ENCODE results near the gene ATP7B.

Gene ATP7B

DNA sequence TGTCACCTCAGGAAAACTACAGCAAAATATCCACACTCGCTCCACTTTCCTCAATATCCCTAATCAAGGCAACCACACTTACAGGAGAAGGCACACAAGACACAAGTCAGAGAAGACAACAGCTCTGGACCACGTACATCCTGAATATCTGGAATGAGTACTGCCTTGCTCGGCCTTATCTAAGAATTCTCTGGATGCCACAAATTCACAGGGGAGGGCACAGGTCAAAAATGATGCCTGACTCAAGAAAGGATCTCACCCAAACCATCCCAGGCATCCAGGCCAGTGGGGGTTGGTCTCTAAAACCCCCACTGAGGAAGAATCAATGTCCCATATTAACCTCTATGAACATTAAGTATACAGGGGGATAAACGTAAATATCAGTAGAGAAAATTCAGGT lies 29.9 kb downstream of the ATP7B start:
- no peaks in the 10 kb centered on the region for H3K9me3 ChIP-seq (ENCODE audit: control insufficient read depth, low read length)
- no peaks in the 10 kb centered on the region for H3K27me3 ChIP-seq (ENCODE audit: control insufficient read depth, insufficient read depth, low read length, poor library complexity, severe bottlenecking)
- H3K36me3 ChIP-seq (ENCODE audit: control insufficient read depth, insufficient read depth, low read length) = no peaks in the 10 kb centered on the region
- H3K4me3 ChIP-seq (ENCODE audit: insufficient read depth, low read depth, low read length) = no peak overlapping the region
- H3K27ac ChIP-seq (ENCODE audit: insufficient read depth, low read depth, low read length, poor library complexity, severe bottlenecking) = no peak overlapping the region
- 73 to 80% methylated on average over 3 of the region's 4 CpGs for WGBS, 2 experiments
- peaks cover 5% of the 10 kb centered on the region for H3K4me1 ChIP-seq (ENCODE audit: control insufficient read depth, insufficient read depth, low read length)

DNA sequence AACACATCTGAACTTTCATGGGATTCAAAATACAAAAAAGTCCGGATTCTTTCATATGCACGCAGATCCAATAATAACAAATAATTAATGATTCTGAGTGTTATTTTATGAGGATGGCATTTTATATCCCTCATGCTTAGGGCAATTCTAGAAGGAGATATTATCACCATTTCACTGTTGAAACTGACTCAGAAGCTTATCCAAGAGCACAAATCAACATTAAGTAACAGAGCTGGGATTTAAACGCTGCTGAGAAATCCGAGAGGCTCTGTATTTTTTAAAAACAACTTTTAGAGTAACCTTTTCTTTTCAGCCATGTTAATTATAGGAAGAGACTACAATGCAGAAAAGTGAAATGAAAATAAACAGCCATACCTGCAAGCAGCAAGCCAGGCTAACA lies 30.3 kb downstream of the ATP7B start:
- H3K27me3 ChIP-seq (ENCODE audit: control insufficient read depth, insufficient read depth, low read length, poor library complexity, severe bottlenecking) = no peaks in the 10 kb centered on the region
- H3K36me3 ChIP-seq (ENCODE audit: control insufficient read depth, insufficient read depth, low read length) = no peaks in the 10 kb centered on the region
- no peak overlapping the region for H3K4me3 ChIP-seq (ENCODE audit: insufficient read depth, low read depth, low read length)
- peaks cover 5% of the 10 kb centered on the region for H3K4me1 ChIP-seq (ENCODE audit: control insufficient read depth, insufficient read depth, low read length)
- no peak overlapping the region for H3K27ac ChIP-seq (ENCODE audit: insufficient read depth, low read depth, low read length, poor library complexity, severe bottlenecking)
- no peaks in the 10 kb centered on the region for H3K9me3 ChIP-seq (ENCODE audit: control insufficient read depth, low read length)
- 60% methylated on average over 3 of the region's 4 CpGs; no CpG with 5 or more reads in 1 of the 2 experiments for WGBS, 2 experiments

DNA sequence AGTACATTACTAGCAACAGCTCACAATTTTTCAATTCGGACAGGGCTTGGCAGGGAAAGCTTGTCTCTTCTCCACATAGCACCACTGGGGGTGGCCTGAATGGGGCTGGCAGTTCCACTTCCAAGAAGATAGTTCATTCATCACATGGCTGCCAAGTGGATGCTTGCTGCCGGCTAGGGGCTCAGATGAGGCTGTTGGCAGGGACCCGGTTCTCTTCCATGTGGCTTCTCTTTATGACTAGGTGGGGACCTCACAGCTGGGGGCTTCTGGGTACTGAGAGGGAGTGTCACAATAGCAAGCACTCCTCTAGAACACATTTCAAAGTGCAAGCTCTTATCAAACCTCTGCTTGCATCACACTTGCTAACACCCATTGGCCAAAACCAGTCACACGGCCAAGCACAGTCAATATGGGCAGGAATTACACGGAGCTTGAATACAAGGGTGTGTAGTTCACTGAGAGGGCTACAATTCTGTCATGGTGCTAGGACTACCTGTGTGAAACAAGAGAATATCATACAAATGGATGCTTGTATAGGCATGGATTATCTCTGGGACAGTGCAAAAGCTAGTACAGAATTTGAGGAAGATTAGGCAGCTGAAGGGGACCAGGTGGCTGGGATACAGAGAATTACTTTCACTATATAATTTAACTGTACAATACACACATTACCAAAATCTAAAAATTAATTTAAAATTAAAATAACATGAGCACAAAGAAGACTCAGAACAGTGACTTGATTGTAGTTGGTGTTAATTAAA lies 32.3 kb downstream of the ATP7B start:
- Histone ChIP-seq H3K27ac (ENCODE audit: insufficient read depth, low read depth, low read length, poor library complexity, severe bottlenecking) (no peak overlapping the region), H3K36me3 (ENCODE audit: control insufficient read depth, insufficient read depth, low read length) (no peaks in the 10 kb centered on the region), H3K4me1 (ENCODE audit: control insufficient read depth, insufficient read depth, low read length) (peaks cover 5% of the 10 kb centered on the region), H3K4me3 (ENCODE audit: insufficient read depth, low read depth, low read length) (no peak overlapping the region), H3K9me3 (ENCODE audit: control insufficient read depth, low read length) (no peaks in the 10 kb centered on the region), H3K27me3 (ENCODE audit: control insufficient read depth, insufficient read depth, low read length, poor library complexity, severe bottlenecking) (no peaks in the 10 kb centered on the region)
- 71 to 76% methylated on average over 5 of the region's 5 CpGs for WGBS, 2 experiments

DNA sequence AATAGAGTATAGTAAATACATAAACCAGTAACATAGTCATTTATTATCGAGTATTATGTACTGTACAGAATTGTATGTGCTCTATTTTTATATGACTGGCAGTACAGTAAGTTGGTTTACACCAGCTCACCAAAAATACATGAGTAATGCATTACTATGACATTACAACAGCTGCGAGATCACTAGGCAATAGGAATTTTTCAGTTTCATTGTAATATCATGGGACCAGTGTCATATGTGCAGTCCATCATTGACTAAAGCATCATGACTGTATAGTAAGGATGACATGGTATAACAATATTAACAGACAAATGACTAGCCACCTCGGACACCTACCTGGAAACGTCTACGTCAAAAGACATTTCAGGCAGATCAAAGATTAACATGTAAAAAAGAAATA lies 33.6 kb downstream of the ATP7B start:
- no peak overlapping the region for H3K27ac ChIP-seq (ENCODE audit: insufficient read depth, low read depth, low read length, poor library complexity, severe bottlenecking)
- no peaks in the 10 kb centered on the region for H3K27me3 ChIP-seq (ENCODE audit: control insufficient read depth, insufficient read depth, low read length, poor library complexity, severe bottlenecking)
- WGBS, 2 experiments = 92 to 94% methylated on average over 2 to 5 of the region's 5 CpGs
- H3K36me3 ChIP-seq (ENCODE audit: control insufficient read depth, insufficient read depth, low read length) = no peaks in the 10 kb centered on the region
- no peak overlapping the region for H3K4me3 ChIP-seq (ENCODE audit: insufficient read depth, low read depth, low read length)
- peaks cover 5% of the 10 kb centered on the region for H3K4me1 ChIP-seq (ENCODE audit: control insufficient read depth, insufficient read depth, low read length)
- H3K9me3 ChIP-seq (ENCODE audit: control insufficient read depth, low read length) = no peaks in the 10 kb centered on the region

DNA sequence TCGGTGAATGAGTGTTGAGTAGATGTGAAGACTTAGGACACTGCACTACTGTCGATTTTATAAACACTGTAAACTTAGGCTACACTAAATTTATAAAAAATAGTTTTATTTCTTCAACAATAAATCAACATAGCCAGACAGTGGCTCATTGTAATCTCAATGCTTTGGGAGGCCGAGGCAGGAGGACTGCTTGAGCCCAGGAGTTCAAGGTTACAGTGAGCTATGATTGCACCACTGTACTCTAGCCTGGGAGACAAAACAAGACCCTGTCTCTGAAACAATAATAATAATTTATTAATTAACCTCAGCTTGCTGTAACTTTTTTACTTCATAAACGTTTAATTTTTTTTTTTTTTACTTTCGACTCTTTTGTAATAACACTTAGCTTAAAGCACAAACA lies 34.4 kb downstream of the ATP7B start:
- Histone ChIP-seq H3K27me3 (ENCODE audit: control insufficient read depth, insufficient read depth, low read length, poor library complexity, severe bottlenecking) (no peaks in the 10 kb centered on the region), H3K4me3 (ENCODE audit: insufficient read depth, low read depth, low read length) (no peak overlapping the region), H3K36me3 (ENCODE audit: control insufficient read depth, insufficient read depth, low read length) (no peaks in the 10 kb centered on the region), H3K27ac (ENCODE audit: insufficient read depth, low read depth, low read length, poor library complexity, severe bottlenecking) (no peak overlapping the region), H3K9me3 (ENCODE audit: control insufficient read depth, low read length) (no peaks in the 10 kb centered on the region), H3K4me1 (ENCODE audit: control insufficient read depth, insufficient read depth, low read length) (peaks cover 5% of the 10 kb centered on the region)
- WGBS, 2 experiments = 93 to 100% methylated on average over 4 of the region's 5 CpGs

DNA sequence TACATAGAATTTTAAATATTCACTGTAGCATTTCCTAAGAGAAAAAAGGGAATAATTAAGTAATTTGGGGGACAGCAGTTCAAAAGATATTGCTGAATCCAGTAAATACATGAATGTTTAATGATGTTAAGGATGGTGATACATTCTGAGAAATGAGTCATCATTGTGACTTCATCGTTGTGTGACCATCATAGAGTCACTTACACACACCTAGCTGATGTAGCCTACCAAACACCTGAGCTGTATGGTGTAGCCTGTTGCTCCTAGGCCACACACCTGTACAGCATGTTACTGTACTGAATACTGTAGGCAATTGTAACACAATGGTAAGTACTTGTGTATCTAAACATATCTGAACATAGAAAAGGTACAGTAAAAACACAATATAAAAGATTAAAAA lies 34.8 kb downstream of the ATP7B start:
- no peaks in the 10 kb centered on the region for H3K27me3 ChIP-seq (ENCODE audit: control insufficient read depth, insufficient read depth, low read length, poor library complexity, severe bottlenecking)
- 44 to 67% methylated on average over 1 of the region's 1 CpG for WGBS, 2 experiments
- H3K4me3 ChIP-seq (ENCODE audit: insufficient read depth, low read depth, low read length) = no peak overlapping the region
- H3K4me1 ChIP-seq (ENCODE audit: control insufficient read depth, insufficient read depth, low read length) = peaks cover 3% of the 10 kb centered on the region
- no peak overlapping the region for H3K27ac ChIP-seq (ENCODE audit: insufficient read depth, low read depth, low read length, poor library complexity, severe bottlenecking)
- H3K36me3 ChIP-seq (ENCODE audit: control insufficient read depth, insufficient read depth, low read length) = no peaks in the 10 kb centered on the region
- no peaks in the 10 kb centered on the region for H3K9me3 ChIP-seq (ENCODE audit: control insufficient read depth, low read length)

DNA sequence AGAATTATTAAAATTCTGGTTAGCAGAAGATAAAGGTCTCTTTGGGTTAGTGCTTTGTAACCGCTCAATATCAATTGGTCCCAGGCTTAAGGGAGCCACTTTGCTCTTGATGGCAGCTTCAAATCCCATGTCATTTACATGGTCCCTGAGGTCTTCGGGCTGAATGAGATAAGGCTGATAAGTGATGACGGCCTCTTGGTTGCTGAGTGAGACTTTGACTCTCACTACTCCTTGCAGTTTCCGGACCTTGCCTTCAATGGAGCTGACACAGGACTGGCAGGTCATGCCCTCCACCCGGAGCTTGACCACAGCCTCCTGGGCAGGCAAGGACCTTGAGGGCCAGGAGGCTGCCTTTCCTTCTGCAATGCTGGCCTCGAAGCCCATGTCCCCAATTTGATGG lies 36.8 kb downstream of the ATP7B start:
- Histone ChIP-seq H3K27me3 (ENCODE audit: control insufficient read depth, insufficient read depth, low read length, poor library complexity, severe bottlenecking) (no peaks in the 10 kb centered on the region), H3K27ac (ENCODE audit: insufficient read depth, low read depth, low read length, poor library complexity, severe bottlenecking) (no peak overlapping the region), H3K9me3 (ENCODE audit: control insufficient read depth, low read length) (no peaks in the 10 kb centered on the region), H3K36me3 (ENCODE audit: control insufficient read depth, insufficient read depth, low read length) (no peaks in the 10 kb centered on the region), H3K4me1 (ENCODE audit: control insufficient read depth, insufficient read depth, low read length) (no peaks in the 10 kb centered on the region), H3K4me3 (ENCODE audit: insufficient read depth, low read depth, low read length) (no peak overlapping the region)
- 89 to 94% methylated on average over 6 of the region's 6 CpGs for WGBS, 2 experiments

DNA sequence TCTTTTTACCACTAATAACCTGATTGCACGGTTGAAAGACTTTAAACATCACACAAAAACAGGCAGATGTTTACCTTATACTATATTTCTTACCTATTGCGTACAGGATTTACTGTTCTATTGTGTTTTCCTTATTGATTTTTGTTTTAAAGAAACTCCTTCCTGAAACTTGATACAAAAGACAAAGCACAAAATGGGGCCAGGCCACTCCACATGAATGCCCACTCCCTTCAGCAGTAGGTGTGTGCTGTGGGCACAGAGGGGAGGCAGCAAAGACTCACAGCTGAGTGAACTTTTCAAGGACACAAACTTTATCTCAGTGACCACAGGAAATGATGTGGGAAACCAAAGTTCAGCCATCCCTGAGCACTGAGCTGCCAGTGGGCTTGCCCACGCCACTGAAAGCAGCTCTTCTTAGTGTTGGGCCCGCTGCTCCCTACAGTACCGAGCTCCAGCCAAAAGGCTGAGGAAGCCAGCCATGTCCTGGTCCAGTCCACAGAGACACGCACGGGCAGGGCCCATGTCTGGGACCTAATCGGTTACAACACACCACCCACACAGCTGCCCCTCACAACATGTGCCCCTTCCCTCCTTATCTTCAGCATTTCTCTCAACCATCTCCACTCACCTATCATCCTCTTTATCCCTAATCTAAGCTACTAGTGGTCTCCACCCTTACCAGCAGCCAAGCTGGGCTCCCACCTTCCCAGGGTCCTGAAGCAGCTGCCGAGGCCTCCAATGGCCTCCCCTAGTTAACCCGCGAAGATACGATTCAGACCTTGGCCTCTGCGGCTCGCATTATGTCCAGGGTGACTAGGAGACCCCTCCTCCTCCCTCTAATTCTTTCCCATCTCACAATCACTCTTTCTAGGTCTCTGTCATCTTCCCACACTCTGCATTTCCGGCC lies 39.5 kb downstream of the ATP7B start:
- Histone ChIP-seq H3K4me1 (ENCODE audit: control insufficient read depth, insufficient read depth, low read length) (no peaks in the 10 kb centered on the region), H3K27me3 (ENCODE audit: control insufficient read depth, insufficient read depth, low read length, poor library complexity, severe bottlenecking) (no peaks in the 10 kb centered on the region), H3K9me3 (ENCODE audit: control insufficient read depth, low read length) (no peaks in the 10 kb centered on the region), H3K27ac (ENCODE audit: insufficient read depth, low read depth, low read length, poor library complexity, severe bottlenecking) (no peak overlapping the region), H3K36me3 (ENCODE audit: control insufficient read depth, insufficient read depth, low read length) (no peaks in the 10 kb centered on the region), H3K4me3 (ENCODE audit: insufficient read depth, low read depth, low read length) (no peak overlapping the region)
- 92 to 96% methylated on average over 14 to 15 of the region's 15 CpGs for WGBS, 2 experiments

DNA sequence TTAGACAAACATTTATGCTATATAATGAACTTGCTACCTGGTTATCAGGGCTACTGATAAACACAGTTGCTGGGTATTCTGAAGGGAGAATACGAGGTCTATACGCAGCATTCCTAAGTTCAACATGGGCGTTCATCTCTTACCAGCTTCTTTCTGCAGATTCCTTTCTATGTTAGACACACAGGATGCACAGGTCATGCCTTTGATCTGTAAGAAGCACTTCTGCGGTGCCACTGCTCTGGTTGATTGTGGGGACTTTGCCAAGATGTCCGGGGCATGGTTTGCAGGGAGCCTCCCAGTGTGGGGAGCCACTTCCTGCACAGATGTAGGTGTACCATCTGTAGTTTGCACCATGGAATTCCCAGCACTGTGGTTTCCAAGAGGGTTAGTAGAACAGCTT lies 40.9 kb downstream of the ATP7B start:
- Histone ChIP-seq H3K9me3 (ENCODE audit: control insufficient read depth, low read length) (no peaks in the 10 kb centered on the region), H3K4me3 (ENCODE audit: insufficient read depth, low read depth, low read length) (no peak overlapping the region), H3K27me3 (ENCODE audit: control insufficient read depth, insufficient read depth, low read length, poor library complexity, severe bottlenecking) (no peaks in the 10 kb centered on the region), H3K36me3 (ENCODE audit: control insufficient read depth, insufficient read depth, low read length) (no peaks in the 10 kb centered on the region), H3K27ac (ENCODE audit: insufficient read depth, low read depth, low read length, poor library complexity, severe bottlenecking) (no peak overlapping the region), H3K4me1 (ENCODE audit: control insufficient read depth, insufficient read depth, low read length) (no peaks in the 10 kb centered on the region)
- 93% methylated on average over 5 of the region's 5 CpGs for WGBS, 2 experiments

Measured in ectodermal cell (in vitro differentiated cells).